ENCODE data around the gene INHBB. TPM values are rescaled to one million over a fixed set of nuclear protein-coding genes. Genes with fewer than 3 reads are reported as not detected.

The INHBB gene
- total RNA-seq, 2 donors from 2014 or later = 3.6 to 7.9 TPM

GRCh38 chr2:120321721-120322284 is 24.1 kb upstream of the INHBB start:
- H3K36me3 ChIP-seq (replicated peaks in 1 of 2; ENCODE audit: insufficient read depth in 1 of 2, low read depth in 2 of 2) = no peaks in the 10 kb centered on the region
- no peaks in the 10 kb centered on the region for H3K27me3 ChIP-seq
- no peak overlapping the region for H3K4me3 ChIP-seq
- DNase-seq (no peak), ATAC-seq (no peak)
- no peaks in the 10 kb centered on the region for H3K9me3 ChIP-seq
- H3K27ac ChIP-seq = no peak overlapping the region
- 89 to 91% methylated on average over 6 to 10 of the region's 10 CpGs for WGBS, 2 donors
- TF ChIP-seq CTCF (IDR thresholded peaks at IDR 0.05) (no peak), POLR2A (IDR thresholded peaks at IDR 0.05) (no peak)
- peaks cover 13% of the 10 kb centered on the region for H3K4me1 ChIP-seq
- intact Hi-C loops (cut with DNase I) = no loop called here

GRCh38 chr2:120322329-120322728 is 23.6 kb upstream of the INHBB start:
- intact Hi-C loops (cut with DNase I) = no loop called here
- WGBS, 2 donors = 84 to 85% methylated on average over 6 to 7 of the region's 7 CpGs

GRCh38 chr2:120323214-120323613 is 22.7 kb upstream of the INHBB start:
- intact Hi-C loops (cut with DNase I) = no loop called here
- TF ChIP-seq CTCF (IDR thresholded peaks at IDR 0.05) (no peak), POLR2A (IDR thresholded peaks at IDR 0.05) (no peak)
- Histone ChIP-seq H3K4me3 (no peak overlapping the region), H3K27ac (peak overlapping the region in 1 of 4 donors; percentile 36), H3K36me3 (replicated peaks in 1 of 2; ENCODE audit: insufficient read depth in 1 of 2, low read depth in 2 of 2) (no peaks in the 10 kb centered on the region), H3K9me3 (no peaks in the 10 kb centered on the region), H3K27me3 (no peaks in the 10 kb centered on the region), H3K4me1 (peaks cover 13% of the 10 kb centered on the region)
- ATAC-seq (peak; percentile 95), DNase-seq (peak; percentile 79 to 89 (median 86))
- WGBS, 2 donors = 29 to 46% methylated on average over 10 of the region's 10 CpGs

More at GRCh38 chr2:120322329-120322728, 23.6 kb upstream of the INHBB start:
- no peak for TF ChIP-seq POLR2A (IDR thresholded peaks at IDR 0.05)
- no peak for TF ChIP-seq CTCF (IDR thresholded peaks at IDR 0.05)
- Histone ChIP-seq H3K36me3 (replicated peaks in 1 of 2; ENCODE audit: insufficient read depth in 1 of 2, low read depth in 2 of 2) (no peaks in the 10 kb centered on the region), H3K27ac (no peak overlapping the region), H3K9me3 (no peaks in the 10 kb centered on the region), H3K4me3 (no peak overlapping the region), H3K27me3 (no peaks in the 10 kb centered on the region), H3K4me1 (peaks cover 13% of the 10 kb centered on the region)
- no peak for DNase-seq
- no peak for ATAC-seq

- Histone ChIP-seq H3K9me3 (no peaks in the 10 kb centered on the region), H3K4me1 (peaks cover 13% of the 10 kb centered on the region), H3K27ac (peak overlapping the region in 1 of 4 donors; percentile 36), H3K4me3 (no peak overlapping the region), H3K36me3 (replicated peaks in 1 of 2; ENCODE audit: insufficient read depth in 1 of 2, low read depth in 2 of 2) (no peaks in the 10 kb centered on the region), H3K27me3 (no peaks in the 10 kb centered on the region)
- ATAC-seq (no peak), DNase-seq (no peak)
- TF ChIP-seq POLR2A (IDR thresholded peaks at IDR 0.05) (no peak), CTCF (IDR thresholded peaks at IDR 0.05) (no peak)
- WGBS, 2 donors = 46 to 64% methylated on average over 9 to 10 of the region's 10 CpGs
- intact Hi-C loops (cut with DNase I) = no loop called here
Observed at GRCh38 chr2:120323807-120324399, 22.0 kb upstream of the INHBB start.

- DNase-seq (no peak), ATAC-seq (no peak)
- Histone ChIP-seq H3K36me3 (replicated peaks in 1 of 2; ENCODE audit: insufficient read depth in 1 of 2, low read depth in 2 of 2) (no peaks in the 10 kb centered on the region), H3K27ac (no peak overlapping the region), H3K4me3 (no peak overlapping the region), H3K27me3 (no peaks in the 10 kb centered on the region), H3K4me1 (peaks cover 13% of the 10 kb centered on the region), H3K9me3 (no peaks in the 10 kb centered on the region)
- intact Hi-C loops (cut with DNase I) = no loop called here
- TF ChIP-seq CTCF (IDR thresholded peaks at IDR 0.05) (no peak), POLR2A (IDR thresholded peaks at IDR 0.05) (no peak)
- WGBS, 2 donors = 96 to 98% methylated on average over 4 to 7 of the region's 7 CpGs
Observed at GRCh38 chr2:120324933-120325332, 21.0 kb upstream of the INHBB start.
